Testis (tissue), 3 donors: ENCODE measurements around the gene STK36. TPM values are rescaled to one million over a fixed set of nuclear protein-coding genes. Genes with fewer than 3 reads are reported as not detected.

Experiments
- DNase-seq: peaks from one replicate; pipeline ENCODE4 v3.0.0-alpha.2; 2019
- H3K27ac ChIP-seq, 2 donors: fragments of 200-600 bp; sonication (generic); one replicate each; pipeline ENCODE4 v1.5.1; 2019
- H3K27me3 ChIP-seq: fragments of 200-600 bp; sonication (generic); one replicate; pipeline ENCODE4 v1.5.1; 2019
- H3K36me3 ChIP-seq: fragments of 200-600 bp; sonication (generic); one replicate; pipeline ENCODE4 v1.5.1; 2017; ENCODE audit warnings: low read depth; ENCODE audit errors: missing control alignments
- H3K4me1 ChIP-seq: fragments of 200-600 bp; sonication (generic); one replicate; pipeline ENCODE4 v1.5.1; 2019
- H3K4me3 ChIP-seq, 2 donors: fragments of 200-600 bp; sonication (generic); one replicate each; pipeline ENCODE4 v1.5.1; 2017 to 2019
- H3K9me3 ChIP-seq: fragments of 200-600 bp; sonication (generic); one replicate; pipeline ENCODE4 v1.5.1; 2017
- POLR2A ChIP-seq: fragments of 450-650 bp; IDR thresholded peaks from one replicate; pipeline ENCODE4 v1.6.1; 2017; ENCODE audit warnings: antibody characterized with exemption, mild to moderate bottlenecking, moderate library complexity
- WGBS, 2 donors: methylation state at CpG; one replicate each; pipeline ENCODE4 v1.1.5; 2018; 5-methylcytosine and 5-hydroxymethylcytosine counted together
- intact Hi-C: fragments of 100-400 bp; cut with DNase I; formaldehyde crosslinking; loops from one replicate; pipeline ENCODE4 v1.15.1; 2023; ENCODE audit warnings: low total_unique reads
- polyA plus RNA-seq: library from polyadenylated mRNA; stranded (reverse); fragments of 350-450 nt; fragmentation: Illumina TruSeq; extraction: RNeasy Lipid Tissue Mini Kit (QIAGEN cat#74804); gene quantifications from one replicate; pipeline ENCODE4 v1.2.3, GENCODE V29; 2014; ENCODE audit warnings: low read depth, low replicate concordance; ENCODE audit not compliant: insufficient read depth
- total RNA-seq, 2 donors: library from RNA; depleted of rRNA; stranded (reverse); fragments of >200 nt; gene quantifications; one replicate each; pipeline ENCODE4 v1.2.3, GENCODE V29; 2016
- TF ChIP-seq, protein P1 (sequence below), 3 experiments: fragments of 450-650 bp in 2 of 3; fragments of 200-600 bp in 1 of 3; sonication (generic) in 1 of 3; IDR thresholded peaks; one replicate each; pipeline ENCODE4 v1.5.1; 2016 to 2019; ENCODE audit warnings: antibody characterized with exemption in 3 of 3, mild to moderate bottlenecking in 2 of 3, moderate library complexity in 1 of 3

Gene STK36
- total and polyA plus RNA-seq, 3 donors from 2014 or later = 153 to 186 (median 168) TPM

GRCh38 chr2:218722419-218722818 is 50.5 kb downstream of the STK36 start:
- Histone ChIP-seq H3K27me3 (no peaks in the 10 kb centered on the region), H3K36me3 (no peaks in the 10 kb centered on the region), H3K27ac (no peak overlapping the region), H3K4me3 (no peak overlapping the region), H3K9me3 (no peaks in the 10 kb centered on the region), H3K4me1 (no peaks in the 10 kb centered on the region)
- no peak for TF ChIP-seq POLR2A
- TF ChIP-seq, protein P1, sequence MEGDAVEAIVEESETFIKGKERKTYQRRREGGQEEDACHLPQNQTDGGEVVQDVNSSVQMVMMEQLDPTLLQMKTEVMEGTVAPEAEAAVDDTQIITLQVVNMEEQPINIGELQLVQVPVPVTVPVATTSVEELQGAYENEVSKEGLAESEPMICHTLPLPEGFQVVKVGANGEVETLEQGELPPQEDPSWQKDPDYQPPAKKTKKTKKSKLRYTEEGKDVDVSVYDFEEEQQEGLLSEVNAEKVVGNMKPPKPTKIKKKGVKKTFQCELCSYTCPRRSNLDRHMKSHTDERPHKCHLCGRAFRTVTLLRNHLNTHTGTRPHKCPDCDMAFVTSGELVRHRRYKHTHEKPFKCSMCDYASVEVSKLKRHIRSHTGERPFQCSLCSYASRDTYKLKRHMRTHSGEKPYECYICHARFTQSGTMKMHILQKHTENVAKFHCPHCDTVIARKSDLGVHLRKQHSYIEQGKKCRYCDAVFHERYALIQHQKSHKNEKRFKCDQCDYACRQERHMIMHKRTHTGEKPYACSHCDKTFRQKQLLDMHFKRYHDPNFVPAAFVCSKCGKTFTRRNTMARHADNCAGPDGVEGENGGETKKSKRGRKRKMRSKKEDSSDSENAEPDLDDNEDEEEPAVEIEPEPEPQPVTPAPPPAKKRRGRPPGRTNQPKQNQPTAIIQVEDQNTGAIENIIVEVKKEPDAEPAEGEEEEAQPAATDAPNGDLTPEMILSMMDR (IDR thresholded peaks at IDR 0.05) = no peak
- no peak for DNase-seq
- 32 to 35% methylated on average over 1 of the region's 1 CpG for WGBS, 2 donors
- intact Hi-C loops = no loop called here

DNA sequence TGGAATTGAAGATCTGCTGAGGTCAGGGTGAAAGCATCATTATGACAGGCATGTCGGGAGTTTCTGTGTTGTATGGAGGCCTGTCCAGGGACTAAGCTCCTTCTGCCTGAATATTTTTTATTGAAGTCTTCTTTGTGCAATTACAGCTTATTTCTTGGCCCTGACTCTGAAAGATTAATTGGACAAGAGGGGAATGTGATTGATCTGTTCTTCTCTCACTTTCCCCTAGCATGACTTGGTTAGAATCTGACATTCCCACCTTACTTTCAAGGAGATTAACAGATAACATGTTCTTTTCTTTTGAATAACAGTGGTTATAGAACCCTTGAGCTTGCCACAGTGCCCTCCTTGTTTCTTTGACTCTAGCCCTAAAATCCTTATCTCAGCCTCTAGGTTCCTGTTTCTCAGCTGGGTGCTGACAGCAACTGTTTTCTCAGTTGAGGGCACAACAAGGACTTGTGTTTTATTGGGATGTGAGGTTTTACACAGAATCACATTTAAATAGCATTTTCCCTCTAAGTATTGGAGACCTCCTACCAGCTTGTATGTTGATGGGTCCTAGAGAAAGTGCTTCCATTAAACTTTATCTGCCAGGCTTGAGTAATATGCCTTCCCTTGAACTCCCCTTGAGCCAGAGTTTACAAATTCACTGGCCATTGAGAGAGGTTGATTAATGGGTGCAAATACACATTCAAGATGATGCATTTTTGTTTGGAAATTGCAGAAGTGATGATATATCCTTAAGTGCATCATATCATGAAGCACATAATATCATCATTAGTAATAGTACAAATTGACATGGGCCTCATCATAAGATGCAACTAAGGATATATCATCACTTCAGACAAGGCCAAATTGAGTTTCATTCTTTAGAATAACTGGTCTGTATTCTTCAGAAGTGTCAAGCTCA is 51.2 kb downstream of the STK36 start:
- Histone ChIP-seq H3K27ac (no peak overlapping the region), H3K27me3 (no peaks in the 10 kb centered on the region), H3K4me3 (no peak overlapping the region), H3K9me3 (no peaks in the 10 kb centered on the region), H3K36me3 (no peaks in the 10 kb centered on the region), H3K4me1 (no peaks in the 10 kb centered on the region)
- DNase-seq = no peak
- WGBS, 2 donors = 57 to 72% methylated on average over 1 of the region's 1 CpG
- intact Hi-C loops = no loop called here
- TF ChIP-seq, protein P1 (IDR thresholded peaks at IDR 0.05) = no peak
- no peak for TF ChIP-seq POLR2A

GRCh38 chr2:218726004-218726574 is 54.2 kb downstream of the STK36 start:
- WGBS, 2 donors = 95 to 97% methylated on average over 6 of the region's 6 CpGs
- no peaks in the 10 kb centered on the region for H3K9me3 ChIP-seq
- no peak overlapping the region for H3K4me3 ChIP-seq
- H3K4me1 ChIP-seq = peaks cover under 1% of the 10 kb centered on the region
- no peaks in the 10 kb centered on the region for H3K27me3 ChIP-seq
- no peak overlapping the region for H3K27ac ChIP-seq
- no peaks in the 10 kb centered on the region for H3K36me3 ChIP-seq
- intact Hi-C loops = no loop called here
- TF ChIP-seq POLR2A = no peak
- no peak for DNase-seq

GRCh38 chr2:218727502-218728165 is 55.7 kb downstream of the STK36 start:
- no peaks in the 10 kb centered on the region for H3K36me3 ChIP-seq
- H3K9me3 ChIP-seq = no peaks in the 10 kb centered on the region
- intact Hi-C loops = no loop called here
- H3K4me3 ChIP-seq = no peak overlapping the region
- no peak for DNase-seq
- TF ChIP-seq, protein P1 (IDR thresholded peaks at IDR 0.05) = peak in 2 of 3 experiments; percentile 20 to 43
- no peak for TF ChIP-seq POLR2A
- WGBS, 2 donors = 91 to 93% methylated on average over 6 of the region's 6 CpGs
- no peak overlapping the region for H3K27ac ChIP-seq
- H3K4me1 ChIP-seq = peaks cover 9% of the 10 kb centered on the region
- no peaks in the 10 kb centered on the region for H3K27me3 ChIP-seq

GRCh38 chr2:218729640-218730039 is 57.8 kb downstream of the STK36 start:
- Histone ChIP-seq H3K4me1 (peaks cover 9% of the 10 kb centered on the region), H3K9me3 (no peaks in the 10 kb centered on the region), H3K4me3 (no peak overlapping the region), H3K27ac (no peak overlapping the region), H3K27me3 (no peaks in the 10 kb centered on the region), H3K36me3 (no peaks in the 10 kb centered on the region)
- intact Hi-C loops = no loop called here
- TF ChIP-seq POLR2A = no peak
- TF ChIP-seq, protein P1 (IDR thresholded peaks at IDR 0.05) = no peak
- DNase-seq = no peak
- 95% methylated on average over 3 of the region's 3 CpGs for WGBS, 2 donors
